ENCODE measurements around the gene MDC1.

Gene MDC1

GRCh38 chr6:30700340-30700739 is 16.7 kb downstream of the MDC1 start:
- DNase-seq (ENCODE audit: low spot score): no peak

GRCh38 chr6:30696432-30696831 is 20.6 kb downstream of the MDC1 start:
- DNase-seq (ENCODE audit: low spot score): no peak

GRCh38 chr6:30691208-30691847 is 25.8 kb downstream of the MDC1 start:
- no peak for DNase-seq (ENCODE audit: low spot score)

- peak; percentile 94 for DNase-seq (ENCODE audit: low spot score)
These were observed 26.5 kb downstream of the MDC1 start, which contains the start of gene NRM for GRCh38 chr6:30690403-30691207. Gene NRM (minus strand): TSS chr6:30690984. CDS start chr6:30690974, 10 bp downstream.

GRCh38 chr6:30689985-30690384 is 27.1 kb downstream of the MDC1 start:
- no peak for DNase-seq (ENCODE audit: low spot score)

GRCh38 chr6:30689022-30689865 is 27.8 kb downstream of the MDC1 start:
- no peak for DNase-seq (ENCODE audit: low spot score)

GRCh38 chr6:30688569-30688968 is 28.5 kb downstream of the MDC1 start:
- DNase-seq (ENCODE audit: low spot score): no peak

- DNase-seq (ENCODE audit: low spot score): peak; percentile 59
These were observed 29.2 kb downstream of the MDC1 start for GRCh38 chr6:30687659-30688431.

- peak; percentile 96 for DNase-seq (ENCODE audit: low spot score)
These were observed 30.0 kb downstream of the MDC1 start for GRCh38 chr6:30686908-30687658.

- DNase-seq (ENCODE audit: low spot score): peak; percentile 90
These were observed 30.8 kb downstream of the MDC1 start, which contains the start of gene PPP1R18 for GRCh38 chr6:30686009-30686907. Gene PPP1R18 (minus strand): TSS chr6:30686645. CDS start chr6:30686018, 627 bp downstream.

- DNase-seq (ENCODE audit: low spot score): peak; percentile 34
These were observed 31.7 kb downstream of the MDC1 start for GRCh38 chr6:30685157-30686008.

- DNase-seq (ENCODE audit: low spot score): peak; percentile 55
These were observed 32.5 kb downstream of the MDC1 start for GRCh38 chr6:30684386-30685156.

- DNase-seq (ENCODE audit: low spot score): no peak
These were observed 33.1 kb downstream of the MDC1 start for GRCh38 chr6:30683980-30684338.

- no peak for DNase-seq (ENCODE audit: low spot score)
These were observed 33.7 kb downstream of the MDC1 start for GRCh38 chr6:30683183-30683979.

- DNase-seq (ENCODE audit: low spot score): peak; percentile 91
These were observed 34.7 kb downstream of the MDC1 start for GRCh38 chr6:30682143-30683117.

GRCh38 chr6:30681766-30682142 is 35.3 kb downstream of the MDC1 start:
- DNase-seq (ENCODE audit: low spot score): no peak

Measured in GM03348 (cell line).